M059J (cell line): Measurements from ENCODE around the gene KRT85. TPM values are rescaled to one million over a fixed set of nuclear protein-coding genes. Genes with fewer than 3 reads are reported as not detected.
A peak's percentile ranks its signal among the peaks of the same experiment; 100 is the strongest.

ENCODE experiments used
- DNase-seq: peaks from one replicate; pipeline ENCODE4 v3.0.0-alpha.2; 2012; ENCODE audit warnings: low read depth
- total RNA-seq: library from RNA; depleted of rRNA; stranded (reverse); fragments of >200 nt; shearing (Covaris generic); gene quantifications from 2 replicates; pipeline ENCODE4 v1.2.3, GENCODE V29; 2014

KRT85 gene
- total RNA-seq, 1 experiment from 2014 or later = not detected

DNA sequence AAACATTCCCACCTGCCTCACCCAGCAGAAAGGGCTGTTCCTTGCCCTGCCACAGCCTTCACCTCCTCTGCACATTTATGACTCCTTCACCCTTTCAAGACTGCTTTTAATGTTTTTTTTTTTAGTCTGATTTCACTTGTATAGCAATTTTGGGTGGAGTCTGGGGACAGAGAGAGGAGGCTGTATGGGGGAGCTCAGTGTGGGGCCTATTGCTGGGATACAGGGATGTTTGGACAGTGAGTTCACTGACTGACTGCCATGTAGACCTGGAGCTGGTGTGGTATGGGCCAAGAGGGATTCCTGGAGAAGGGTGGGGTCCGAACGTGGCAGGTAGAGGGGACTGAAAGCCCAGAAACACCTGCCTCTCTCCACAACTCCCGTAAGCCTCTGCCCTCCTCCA, 1.9 kb upstream of the KRT85 start:
- DNase-seq = peak; percentile 27

DNA sequence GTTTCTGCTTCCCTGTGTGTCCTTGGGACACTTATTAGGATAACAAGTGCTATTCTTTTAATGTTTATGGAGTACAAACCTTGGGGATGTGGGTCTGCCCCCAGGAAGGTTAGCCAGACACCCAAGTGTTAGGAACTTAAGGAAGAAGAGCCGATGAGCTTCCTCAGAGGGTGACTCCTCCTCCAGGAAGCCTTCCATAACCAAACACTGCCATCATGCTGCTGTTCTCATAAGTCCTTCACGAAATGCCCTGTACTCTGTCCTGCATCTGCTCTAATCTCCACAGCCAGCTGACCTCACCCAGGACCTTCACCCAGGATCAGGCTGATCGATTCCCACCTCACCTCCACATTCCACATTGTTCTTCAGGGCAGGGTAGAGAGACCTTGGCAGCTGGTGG, 1.2 kb upstream of the KRT85 start:
- DNase-seq = no peak

DNA sequence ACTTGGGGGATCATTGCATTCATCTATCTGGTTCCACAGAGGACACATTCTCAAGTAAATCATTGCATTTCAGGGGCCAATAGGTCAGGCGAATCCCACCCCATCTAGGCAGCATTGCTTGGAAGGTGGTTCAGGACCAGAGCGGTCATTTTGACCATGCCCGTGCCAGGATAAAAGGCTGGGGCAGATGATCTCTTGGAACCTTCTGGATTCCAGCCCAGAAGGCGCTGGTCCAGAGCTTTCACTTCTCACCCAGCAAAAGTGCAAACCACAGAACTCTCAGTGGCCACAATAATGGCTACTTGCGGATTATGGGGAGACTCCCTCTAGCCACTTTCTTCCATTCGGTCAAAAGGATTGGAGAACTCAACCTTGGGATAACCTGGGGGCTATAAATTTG, 595 bp upstream of the KRT85 start:
- peak; percentile 24 for DNase-seq

DNA sequence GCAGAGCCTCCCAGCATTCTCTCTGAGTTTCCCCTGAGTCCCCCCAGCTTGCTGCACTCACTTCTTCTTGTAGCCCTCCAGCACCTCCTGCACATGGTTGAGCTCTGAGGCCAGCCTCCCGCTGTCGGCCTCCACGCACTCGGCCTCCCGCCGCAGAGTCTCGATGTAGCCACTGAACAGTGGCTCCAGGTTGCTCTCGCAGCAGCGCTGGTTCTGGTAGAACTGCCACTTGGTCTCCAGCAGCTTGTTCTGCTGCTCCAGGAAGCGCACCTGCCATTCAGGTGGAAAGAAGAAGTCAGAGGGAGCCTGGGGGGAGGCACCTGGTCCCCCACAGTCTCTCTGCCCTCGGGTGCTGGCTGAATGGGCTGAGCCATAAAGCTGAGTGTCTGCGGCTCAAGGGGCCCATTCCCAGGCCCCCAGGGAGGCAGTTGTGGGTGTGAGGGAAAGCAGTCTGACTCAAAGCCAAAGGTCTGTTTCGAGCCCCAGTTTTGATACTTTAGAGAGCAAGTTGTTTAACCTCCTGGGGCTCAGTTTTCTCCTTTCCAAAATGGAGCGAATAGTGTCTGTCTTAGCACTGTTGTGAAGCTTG, 2.3 kb downstream of the KRT85 start:
- DNase-seq = no peak

- DNase-seq = no peak
Observed at GRCh38 chr12:52364061-52364460, 3.2 kb downstream of the KRT85 start.

DNA sequence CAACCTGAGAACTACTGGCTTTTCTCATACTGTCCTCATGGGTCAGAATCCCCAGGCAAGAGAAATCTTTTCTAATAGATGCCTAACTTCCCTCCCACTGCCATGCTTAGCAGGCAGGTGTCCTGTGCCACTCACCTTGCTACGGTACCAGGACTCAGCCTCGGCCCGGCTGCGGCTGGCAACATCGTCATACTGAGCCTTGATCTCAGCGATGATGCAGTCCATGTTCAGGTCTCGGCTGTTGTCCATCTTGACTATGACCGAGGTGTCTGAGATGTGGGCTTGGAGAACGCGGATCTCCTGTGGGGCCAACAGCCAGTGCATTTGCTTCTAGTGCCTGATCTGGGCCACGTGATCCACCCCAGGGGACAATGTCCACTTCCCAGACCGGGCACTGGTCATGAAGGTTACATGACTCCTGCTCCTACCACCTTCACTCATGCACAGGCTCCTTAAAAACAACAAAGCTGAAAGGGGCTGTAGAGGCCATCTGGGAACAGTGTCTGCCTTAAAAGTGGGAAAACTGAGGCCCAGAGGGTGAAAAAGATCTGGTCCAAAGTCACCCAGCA, 4.1 kb downstream of the KRT85 start:
- no peak for DNase-seq

DNA sequence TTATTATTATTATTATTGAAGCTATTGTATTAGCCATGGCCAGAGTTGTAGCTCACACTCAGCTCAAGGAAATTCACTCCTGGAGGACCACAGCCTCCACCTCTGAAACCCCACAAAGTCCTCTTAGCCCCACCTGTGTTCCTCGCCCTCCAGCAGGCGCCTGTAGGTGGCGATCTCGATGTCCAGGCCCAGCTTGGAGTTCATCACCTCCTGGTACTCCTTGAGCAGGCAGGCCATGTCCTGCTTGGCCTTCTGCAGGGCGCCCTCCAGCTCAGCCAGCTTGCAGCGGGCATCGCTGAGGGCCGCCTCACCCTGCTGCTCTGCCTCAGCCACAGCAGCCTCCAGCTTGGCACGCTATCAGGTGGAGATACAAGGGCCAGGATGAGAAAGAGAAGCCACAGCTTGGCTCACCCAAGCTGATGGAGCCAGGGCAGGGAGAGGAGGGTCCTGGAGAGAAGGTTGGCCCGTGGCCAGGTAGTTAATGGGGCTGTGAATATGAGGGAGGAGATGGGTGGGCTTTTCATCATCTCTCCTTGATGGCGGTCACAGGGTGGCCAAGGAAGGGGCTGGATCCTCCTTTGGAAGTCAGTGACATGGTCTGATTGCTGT, 5.1 kb downstream of the KRT85 start:
- no peak for DNase-seq

GRCh38 chr12:52361553-52361952, 5.7 kb downstream of the KRT85 start:
- no peak for DNase-seq

DNA sequence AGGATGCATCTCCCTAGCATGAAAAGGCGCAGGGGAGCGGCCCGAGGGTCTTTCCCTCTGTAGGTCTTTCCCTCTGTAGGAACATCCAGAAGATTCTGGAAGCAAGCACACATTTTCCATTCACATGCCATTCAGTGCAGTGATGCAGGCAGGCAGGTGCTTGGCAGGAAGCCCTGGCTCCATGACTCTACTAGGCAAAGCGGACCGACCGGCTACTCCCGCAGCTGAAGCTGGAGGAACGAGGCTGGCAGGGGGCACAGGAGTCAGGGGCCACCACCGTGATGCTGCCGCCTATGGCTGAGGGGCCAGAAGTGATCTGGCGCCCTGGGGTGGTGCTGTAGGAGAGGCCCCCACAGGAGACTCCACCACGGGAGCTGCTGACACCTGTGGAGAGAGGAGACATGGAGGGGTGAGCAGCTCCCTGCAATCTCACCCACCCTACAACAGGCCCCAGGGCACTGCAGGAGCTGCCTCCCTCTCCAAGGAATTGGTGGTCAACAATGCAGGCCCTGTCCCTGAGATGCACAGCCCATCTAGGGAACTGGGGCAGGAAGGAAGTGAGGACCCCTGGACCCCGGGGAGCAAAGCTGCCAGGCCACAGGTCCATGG, 6.5 kb downstream of the KRT85 start:
- no peak for DNase-seq

- no peak for DNase-seq
Observed at GRCh38 chr12:52360106-52360662, 7.1 kb downstream of the KRT85 start.

- DNase-seq = no peak
Observed at GRCh38 chr12:52359621-52360061, 7.6 kb downstream of the KRT85 start.

- peak; percentile 73 for DNase-seq
Observed at GRCh38 chr12:52358575-52359350, 8.5 kb downstream of the KRT85 start.

GRCh38 chr12:52356762-52357580, 10.3 kb downstream of the KRT85 start:
- DNase-seq = no peak

- no peak for DNase-seq
Observed at GRCh38 chr12:52356031-52356761, 11.1 kb downstream of the KRT85 start.

DNA sequence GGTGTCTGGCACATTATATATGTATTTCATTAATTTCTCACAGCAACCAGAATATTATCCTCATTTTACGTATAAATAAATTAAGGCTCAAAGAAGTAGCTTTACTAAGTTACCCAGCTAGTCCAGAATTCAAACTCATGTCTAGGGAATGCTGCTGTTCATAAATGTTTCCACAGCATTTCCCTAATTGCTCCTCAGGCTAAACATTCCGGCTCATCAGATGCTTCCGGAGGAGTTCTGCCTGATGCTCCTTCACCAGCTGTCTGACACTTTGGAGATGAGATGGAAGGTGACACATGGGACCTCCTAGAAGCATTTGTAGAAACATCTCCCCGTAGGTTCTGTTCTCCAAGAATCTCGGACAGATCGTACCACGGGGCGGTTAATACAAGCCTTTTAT, 12.1 kb downstream of the KRT85 start:
- peak; percentile 45 for DNase-seq

DNA sequence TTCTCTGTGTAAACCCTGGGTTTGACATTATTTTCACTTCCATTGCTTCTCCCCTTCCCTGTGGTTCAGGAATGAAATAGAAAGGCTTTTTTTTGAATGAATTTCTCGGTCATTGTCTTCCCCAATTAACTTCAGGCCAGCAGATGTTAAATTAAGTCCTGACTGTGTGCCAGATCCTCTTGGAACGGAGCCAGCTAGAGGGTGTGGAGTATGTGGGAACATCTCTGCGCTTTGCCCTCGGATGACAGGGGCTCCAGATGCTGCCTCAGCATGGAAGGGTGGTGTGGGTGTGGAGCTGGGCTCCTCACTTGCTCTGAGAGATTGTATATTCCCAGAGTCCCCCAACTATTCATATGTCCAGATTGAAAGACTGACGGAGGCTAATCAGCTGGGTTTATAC, 13.1 kb downstream of the KRT85 start:
- DNase-seq = no peak

- DNase-seq = no peak
Observed at GRCh38 chr12:52353766-52354165, 13.5 kb downstream of the KRT85 start.

DNA sequence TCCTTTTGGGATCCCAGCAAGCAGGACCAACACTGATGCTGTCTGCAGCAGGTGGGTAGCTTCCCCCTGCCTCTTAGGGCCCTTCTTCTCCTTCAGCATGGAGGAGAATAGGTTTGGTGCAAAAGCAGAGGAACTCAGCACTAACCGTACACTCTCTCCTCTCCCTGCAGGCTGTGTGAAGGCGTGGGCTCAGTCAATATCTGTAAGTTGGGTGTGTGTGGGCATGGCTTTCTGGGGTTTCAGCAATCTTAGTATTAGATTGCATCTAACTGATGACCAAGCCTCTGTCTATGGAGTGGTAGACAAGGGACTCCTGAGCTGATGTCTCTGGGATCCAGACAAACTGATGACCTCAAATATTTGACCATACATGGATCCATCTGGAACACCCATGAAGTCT, 14.3 kb downstream of the KRT85 start:
- DNase-seq = no peak

DNA sequence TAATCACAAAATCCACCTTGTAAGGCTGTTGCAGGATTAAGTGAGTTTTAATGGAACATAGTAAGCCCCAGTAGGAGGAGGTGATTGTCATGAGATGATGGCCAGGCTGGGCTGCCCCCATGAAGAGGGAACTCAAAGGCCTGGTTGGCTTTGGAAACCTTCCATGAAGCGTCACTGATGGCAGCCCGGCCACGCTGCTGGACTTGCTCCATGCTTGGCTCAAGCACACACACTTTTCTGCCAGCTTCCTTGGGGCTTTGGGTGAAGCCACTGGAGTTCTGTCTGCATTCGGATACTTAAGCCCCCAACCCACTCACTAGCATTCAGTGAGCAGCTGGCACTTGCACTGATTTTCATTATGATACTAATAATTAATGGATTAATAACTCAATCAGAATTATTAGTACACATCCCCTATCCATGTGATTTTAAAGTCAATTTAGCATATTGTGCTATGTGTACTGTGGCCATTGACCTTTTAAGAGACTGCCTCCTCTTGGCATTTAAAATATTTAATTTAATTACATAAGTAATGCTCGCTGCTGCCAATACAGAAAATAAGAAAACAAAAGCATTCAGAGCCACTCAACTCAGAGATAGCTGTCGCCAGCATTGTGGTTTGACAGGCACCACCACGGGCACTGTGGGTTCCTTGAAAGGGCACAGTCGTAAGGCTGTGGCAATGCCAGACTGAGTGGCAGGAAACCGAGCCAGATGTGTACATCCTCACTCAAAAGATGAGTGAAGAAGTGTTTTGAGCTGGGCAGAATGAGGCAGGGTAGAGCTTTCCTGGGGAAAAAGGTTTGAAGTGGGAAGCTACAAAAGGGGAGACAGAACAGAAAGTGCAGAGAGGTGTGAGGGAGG, 15.9 kb downstream of the KRT85 start:
- DNase-seq = no peak

DNA sequence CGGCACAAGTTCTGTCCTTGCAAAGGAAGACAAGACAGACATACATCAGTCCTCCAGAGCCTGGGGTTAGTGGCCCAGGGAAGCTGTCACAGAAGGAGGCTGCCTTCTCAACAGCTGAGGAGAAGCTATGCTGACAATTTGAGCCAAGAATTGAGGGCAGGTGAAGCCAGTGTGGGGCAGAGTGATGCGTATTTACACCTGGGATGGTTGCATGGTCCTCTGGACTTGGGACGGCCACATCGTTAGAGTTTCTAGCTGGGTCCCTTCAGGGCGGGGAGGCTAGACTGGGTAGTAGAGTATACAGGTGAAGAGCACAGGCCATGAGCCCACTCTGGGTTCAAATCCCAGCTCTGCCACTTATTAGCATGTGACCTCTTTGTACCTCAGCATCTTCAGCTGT, 16.5 kb downstream of the KRT85 start:
- DNase-seq = no peak
